GM10248 (cell line): ENCODE data around the gene SSX2IP.
"Not testable (repeated sequence)": the region's sequence is repeated elsewhere in the genome, so short reads cannot be mapped to it uniquely, and the experiment has no call there.

ENCODE experiments used
- CTCF ChIA-PET: fragments of 300-600 bp; sonication (Branson Sonifier 250); formaldehyde crosslinking; extraction: SDS; loops from one replicate; lab custom pipeline; 2021; ENCODE audit warnings: antibody characterized with exemption; lab: Yijun Ruan, JAX
- POLR2A ChIA-PET: fragments of 350-650 bp; sonication (Branson Sonifier 250); formaldehyde crosslinking; extraction: SDS; loops from one replicate; lab custom pipeline; 2020; ENCODE audit warnings: antibody characterized with exemption; lab: Yijun Ruan, JAX
- DNase-seq: peaks from one replicate; pipeline ENCODE4 v3.0.0; 2012; ENCODE audit errors: extremely low spot score
- CTCF ChIP-seq: IDR thresholded peaks from 2 replicates; pipeline ENCODE4 v1.5.1; 2012; ENCODE audit warnings: mild to moderate bottlenecking, low read depth; ENCODE audit errors: extremely low read depth, missing control alignments, control extremely low read depth

SSX2IP gene

GRCh38 chr1:84732520-84732919 is 42.3 kb upstream of the SSX2IP start:
- POLR2A ChIA-PET, result no interaction called here
- TF ChIP-seq CTCF, result no peak
- no peak for DNase-seq
- CTCF ChIA-PET, result interaction anchor here (1.5 kb wide), 1 partner anchor 11 kb away, joined by 7 read pairs; no protein-coding TSS in a partner anchor

- DNase-seq, result no peak
- CTCF ChIA-PET, result interaction anchor here (1.3 to 1.5 kb wide), 2 partner anchors 9 to 12 kb away, joined by 3 to 7 read pairs; no protein-coding TSS in a partner anchor
- no peak for TF ChIP-seq CTCF
These were observed 41.3 kb upstream of the SSX2IP start for GRCh38 chr1:84731519-84731918.

GRCh38 chr1:84727711-84728110 is 37.5 kb upstream of the SSX2IP start:
- POLR2A ChIA-PET, DNase-seq: not testable (repeated sequence)
- CTCF ChIA-PET, result interaction anchor here (1.2 kb wide), 1 partner anchor 16 kb away, joined by 4 read pairs; no protein-coding TSS in a partner anchor

More at GRCh38 chr1:84731519-84731918, 41.3 kb upstream of the SSX2IP start:
- POLR2A ChIA-PET, result no interaction called here

GRCh38 chr1:84726593-84727499 is 36.6 kb upstream of the SSX2IP start:
- TF ChIP-seq CTCF, result no peak
- DNase-seq, result no peak
- ChIA-PET POLR2A (no interaction called here), CTCF (interaction anchor here (1.2 kb wide), 1 partner anchor 17 kb away, joined by 4 read pairs; no protein-coding TSS in a partner anchor)

- ChIA-PET CTCF (interaction anchor here (0.6 to 3.8 kb wide), 27 partner anchors 11 to 282 kb away, joined by 3 to 34 read pairs (median 4); no protein-coding TSS in a partner anchor), POLR2A (no interaction called here)
- TF ChIP-seq CTCF, result peak; percentile 36
- DNase-seq, result peak; percentile 24
These were observed 34.0 kb upstream of the SSX2IP start for GRCh38 chr1:84724128-84724860.

- DNase-seq, result no peak
- CTCF ChIA-PET, result interaction anchor here (0.6 to 3.8 kb wide), 8 partner anchors 9 to 288 kb away, joined by 3 to 34 read pairs (median 4); no protein-coding TSS in a partner anchor
- TF ChIP-seq CTCF, result no peak
- POLR2A ChIA-PET, result no interaction called here
These were observed 32.5 kb upstream of the SSX2IP start for GRCh38 chr1:84722794-84723193.

GRCh38 chr1:84721872-84722271 is 31.6 kb upstream of the SSX2IP start:
- POLR2A ChIA-PET, DNase-seq: not testable (repeated sequence)
- CTCF ChIA-PET, result interaction anchor here (1.0 to 1.5 kb wide), 6 partner anchors 10 to 287 kb away, joined by 3 to 5 read pairs (median 4); no protein-coding TSS in a partner anchor
